Activated naive CD4-positive, alpha-beta T cell treated with anti-CD3 and anti-CD28 coated beads for 36 hours (primary cell): ENCODE data around the gene BBC3. TPM values are rescaled to one million over a fixed set of nuclear protein-coding genes. Genes with fewer than 3 reads are reported as not detected.

Experiments
- CTCF ChIA-PET: fragments of 350-600 bp; sonication (Branson Sonifier 250); formaldehyde crosslinking; loops from one replicate; lab custom pipeline; 2021; ENCODE audit warnings: antibody characterized with exemption; lab: Charles Lee
- DNase-seq: peaks from one replicate; pipeline ENCODE4 v3.0.0-alpha.2; 2020
- H3K27ac Mint-ChIP-seq: one replicate; pipeline ENCODE4 v1.8.0; 2021; ENCODE audit warnings: mild to moderate bottlenecking, mixed read lengths
- H3K27me3 Mint-ChIP-seq: one replicate; pipeline ENCODE4 v1.8.0; 2021; ENCODE audit warnings: low read depth, mixed read lengths
- H3K36me3 Mint-ChIP-seq: one replicate; pipeline ENCODE4 v1.8.0; 2021; ENCODE audit warnings: low read depth, mixed read lengths
- H3K4me1 Mint-ChIP-seq: one replicate; pipeline ENCODE4 v1.8.0; 2021; ENCODE audit warnings: low read depth, mixed read lengths
- H3K4me3 Mint-ChIP-seq: one replicate; pipeline ENCODE4 v1.8.0; 2021; ENCODE audit warnings: mild to moderate bottlenecking, moderate library complexity, mixed read lengths
- H3K9me3 Mint-ChIP-seq: one replicate; pipeline ENCODE4 v1.8.0; 2021; ENCODE audit warnings: mixed read lengths
- intact Hi-C: fragments of 100-400 bp; cut with micrococcal nuclease; formaldehyde crosslinking; loops from one replicate; pipeline ENCODE4 v1.15.1; 2023
- total RNA-seq, 2 experiments: library from RNA; stranded (reverse); gene quantifications; one replicate each; pipeline ENCODE4 v1.2.3, GENCODE V29; 2021

BBC3 gene
- total RNA-seq, 2 experiments from 2014 or later: 55.9 to 59.5 TPM

DNA sequence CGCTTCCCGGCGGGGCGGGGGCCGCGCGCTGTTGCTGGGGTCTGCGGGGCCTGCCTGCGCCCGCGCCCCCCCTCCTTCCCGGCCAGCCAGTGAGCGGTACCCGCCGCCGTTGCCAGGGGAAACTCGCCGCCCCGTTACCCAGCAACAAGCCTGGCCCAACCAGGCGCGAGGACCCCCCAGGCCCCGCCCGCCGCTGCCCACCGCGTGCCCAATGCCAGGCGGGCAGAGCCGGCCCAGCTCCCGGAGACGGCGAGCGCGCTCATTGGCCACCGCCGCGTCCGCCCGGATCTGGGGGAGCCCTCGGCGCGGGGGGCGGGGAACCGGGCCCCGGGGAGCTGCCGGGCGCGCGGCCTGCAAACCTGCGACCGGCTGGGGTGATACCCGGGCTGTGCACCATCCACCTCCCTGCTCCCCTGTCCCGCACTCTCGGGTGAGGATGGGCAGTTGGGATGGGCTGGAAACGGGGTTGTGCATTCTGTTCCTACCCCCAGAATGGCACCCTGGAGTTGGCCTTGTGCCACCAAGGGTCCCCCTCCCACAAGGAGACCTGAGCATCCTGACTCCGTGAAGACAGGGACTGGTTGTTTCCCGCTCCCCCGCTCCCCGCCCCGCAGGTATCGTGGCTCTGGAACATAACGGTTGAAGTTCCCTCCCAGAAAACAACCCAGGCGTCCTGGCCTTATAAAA is 8.8 kb upstream of the BBC3 start:
- no peaks in the 10 kb centered on the region for H3K9me3 Mint-ChIP-seq
- no peaks in the 10 kb centered on the region for H3K27me3 Mint-ChIP-seq
- CTCF ChIA-PET: interaction anchor here (0.6 to 1.7 kb wide), 3 partner anchors 28 to 90 kb away, joined by 3 to 6 read pairs (median 4); no protein-coding TSS in a partner anchor
- peaks cover 29% of the 10 kb centered on the region for H3K4me1 Mint-ChIP-seq
- peaks cover 4% of the 10 kb centered on the region for H3K36me3 Mint-ChIP-seq
- peak overlapping the region; percentile 26 for H3K4me3 Mint-ChIP-seq
- intact Hi-C loops: no loop called here
- DNase-seq: peak; percentile 59
- no peak overlapping the region for H3K27ac Mint-ChIP-seq

DNA sequence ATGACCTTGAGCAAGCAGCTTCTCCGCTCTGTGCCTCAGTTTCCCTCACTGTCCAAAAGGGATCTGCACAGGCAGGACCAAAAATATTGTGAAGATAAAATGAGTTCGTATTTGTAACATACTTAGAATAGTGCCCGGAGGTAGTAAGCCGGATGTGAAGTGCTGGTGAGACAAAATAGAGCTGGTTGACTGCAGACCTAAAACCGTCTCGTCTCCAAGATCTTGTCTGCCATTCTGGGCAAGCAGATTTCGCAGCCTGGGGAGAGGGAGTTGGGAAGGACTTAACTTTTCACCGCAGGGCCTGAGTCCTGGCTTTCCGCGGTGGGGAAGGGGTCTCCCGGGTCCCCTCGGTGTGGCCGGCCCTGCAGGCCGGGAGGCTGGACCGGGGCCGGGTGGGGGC is 8.2 kb upstream of the BBC3 start:
- CTCF ChIA-PET: interaction anchor here (0.6 to 1.0 kb wide), 3 partner anchors 27 to 110 kb away, joined by 3 to 4 read pairs (median 4); partner anchors contain the start of gene DHX34
- Mint-ChIP-seq H3K9me3 (no peaks in the 10 kb centered on the region), H3K27me3 (no peaks in the 10 kb centered on the region), H3K4me3 (peak overlapping the region; percentile 33), H3K27ac (no peak overlapping the region), H3K4me1 (peaks cover 25% of the 10 kb centered on the region), H3K36me3 (peaks cover 4% of the 10 kb centered on the region)
- intact Hi-C loops: no loop called here
- DNase-seq: no peak

DNA sequence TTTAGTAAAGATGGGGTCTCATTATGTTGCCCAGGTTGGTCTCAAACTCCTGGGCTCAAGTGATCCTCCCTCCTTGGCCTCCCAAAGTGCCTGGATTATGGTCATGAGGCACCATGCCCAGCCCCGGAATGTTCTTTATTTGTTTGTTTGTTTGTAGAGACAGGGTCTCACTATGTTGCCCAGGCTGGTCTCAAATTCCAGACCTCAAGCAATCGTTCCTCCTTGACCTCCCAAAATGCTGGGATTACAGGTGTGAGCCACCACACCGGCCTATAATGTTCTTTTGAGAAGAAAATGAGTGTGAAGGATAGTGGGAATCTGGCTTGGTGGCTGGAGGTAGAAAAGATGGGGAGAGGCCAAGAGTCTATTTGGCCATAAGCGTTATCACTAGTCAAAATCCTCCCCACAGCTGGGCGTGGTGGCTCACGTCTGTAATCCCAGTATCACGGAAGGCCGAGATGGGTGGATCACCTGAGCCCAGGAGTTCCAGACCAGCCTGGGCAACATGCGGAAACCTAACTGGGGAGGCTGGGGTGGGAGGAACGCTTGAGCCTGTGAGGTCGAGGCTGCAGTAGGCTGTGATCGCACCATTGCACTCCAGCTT is 5.2 kb upstream of the BBC3 start:
- intact Hi-C loops: no loop called here
- Mint-ChIP-seq H3K4me3 (no peak overlapping the region), H3K27ac (peak overlapping the region; percentile 30), H3K4me1 (peaks cover 33% of the 10 kb centered on the region), H3K27me3 (no peaks in the 10 kb centered on the region), H3K9me3 (no peaks in the 10 kb centered on the region), H3K36me3 (peaks cover 6% of the 10 kb centered on the region)
- CTCF ChIA-PET: interaction anchor here (0.9 to 1.0 kb wide), 2 partner anchors 8 to 49 kb away, joined by 3 to 4 read pairs; no protein-coding TSS in a partner anchor
- no peak for DNase-seq

DNA sequence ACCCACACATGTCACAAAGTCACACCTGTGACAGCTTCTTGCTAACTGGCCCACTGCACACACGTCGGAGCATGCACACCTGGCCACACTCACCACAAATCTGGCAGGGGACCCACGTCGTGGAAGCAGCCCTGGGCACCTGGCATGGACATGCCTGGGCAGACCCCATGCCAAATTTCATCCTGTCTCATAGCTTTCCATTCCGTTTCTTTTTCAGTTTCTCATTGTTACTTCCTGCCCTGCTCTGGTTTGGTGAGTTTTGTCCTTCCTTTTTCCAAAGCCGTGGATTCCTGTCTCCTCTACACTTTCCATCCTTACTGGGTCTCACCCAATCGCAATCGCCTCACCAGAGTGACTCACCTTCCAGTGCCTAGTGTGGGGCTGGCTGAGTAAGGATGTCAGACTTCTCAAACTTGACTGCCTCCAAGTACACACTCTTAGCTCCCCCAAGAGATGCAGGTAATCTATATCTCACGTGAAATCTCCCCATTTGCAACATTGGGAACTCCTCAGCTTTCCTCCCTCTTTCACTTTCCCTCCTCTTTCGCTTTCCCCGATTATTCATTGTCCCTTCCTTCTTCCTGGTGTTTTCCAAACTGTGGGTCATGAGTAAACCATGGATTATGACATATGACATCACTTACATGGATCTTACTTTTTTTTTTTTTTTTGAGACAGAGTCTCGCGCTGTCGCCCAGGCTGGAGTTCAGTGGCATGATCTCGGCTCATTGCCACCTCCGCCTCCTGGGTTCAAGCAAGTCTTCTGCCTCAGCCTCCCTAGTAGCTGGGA is 1.6 kb upstream of the BBC3 start:
- intact Hi-C loops: loop anchor here (1.0 kb wide), 2 partner anchors 9 to 24 kb away; partner anchors contain the start of gene CCDC9
- H3K9me3 Mint-ChIP-seq: no peaks in the 10 kb centered on the region
- peaks cover 18% of the 10 kb centered on the region for H3K4me1 Mint-ChIP-seq
- CTCF ChIA-PET: interaction anchor here (1.2 to 2.3 kb wide), 4 partner anchors 12 to 74 kb away, joined by 3 to 17 read pairs (median 10); no protein-coding TSS in a partner anchor
- peak overlapping the region; percentile 77 for H3K4me3 Mint-ChIP-seq
- H3K27ac Mint-ChIP-seq: peak overlapping the region; percentile 87
- H3K27me3 Mint-ChIP-seq: no peaks in the 10 kb centered on the region
- peak; percentile 82 for DNase-seq
- H3K36me3 Mint-ChIP-seq: peaks cover 6% of the 10 kb centered on the region

DNA sequence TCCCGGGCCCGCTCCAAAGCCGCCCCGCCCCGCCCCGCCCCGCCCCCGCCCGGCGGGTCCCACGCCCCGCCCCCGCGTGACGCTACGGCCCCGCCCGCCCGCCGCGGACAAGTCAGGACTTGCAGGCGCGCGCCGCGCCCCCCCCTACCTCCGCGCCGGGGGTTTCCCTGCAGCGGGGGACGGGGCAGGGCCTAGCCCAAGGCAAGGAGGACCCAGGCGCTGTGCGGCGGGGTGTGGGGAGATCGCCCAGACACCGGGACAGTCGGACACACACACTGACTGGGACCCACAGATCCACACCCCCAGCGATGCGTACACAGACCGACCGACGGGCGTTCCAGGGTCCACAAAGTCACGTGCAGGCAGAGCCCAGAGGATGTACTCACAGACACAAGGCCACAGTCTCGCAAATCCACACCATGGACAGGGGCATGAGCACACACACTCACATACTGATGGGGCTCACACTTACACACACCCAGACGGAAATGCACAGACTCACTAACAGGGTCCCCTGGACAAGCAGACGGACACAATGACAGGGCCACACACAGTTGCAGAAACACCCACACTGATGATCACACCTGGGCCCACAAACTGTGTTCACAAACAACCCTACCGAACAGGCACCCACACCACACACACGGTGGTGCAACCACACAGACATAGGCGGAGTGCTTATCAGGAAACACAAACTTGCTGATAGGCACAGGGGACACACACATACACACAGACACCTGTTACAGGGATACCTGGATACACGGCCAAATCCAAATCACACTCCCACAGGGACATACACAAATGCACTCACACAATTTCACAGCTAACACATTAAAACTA is 436 bp upstream of the BBC3 start:
- peak; percentile 95 for DNase-seq
- H3K36me3 Mint-ChIP-seq: peaks cover 11% of the 10 kb centered on the region
- intact Hi-C loops: loop anchor here (1.0 kb wide), 3 partner anchors 10 to 45 kb away; partner anchors contain the start of gene CCDC9
- H3K9me3 Mint-ChIP-seq: no peaks in the 10 kb centered on the region
- H3K4me1 Mint-ChIP-seq: peaks cover 22% of the 10 kb centered on the region
- H3K27ac Mint-ChIP-seq: peak overlapping the region; percentile 87
- H3K27me3 Mint-ChIP-seq: no peaks in the 10 kb centered on the region
- peak overlapping the region; percentile 77 for H3K4me3 Mint-ChIP-seq
- CTCF ChIA-PET: interaction anchor here (1.2 to 2.3 kb wide), 4 partner anchors 13 to 73 kb away, joined by 3 to 17 read pairs (median 10); no protein-coding TSS in a partner anchor

DNA sequence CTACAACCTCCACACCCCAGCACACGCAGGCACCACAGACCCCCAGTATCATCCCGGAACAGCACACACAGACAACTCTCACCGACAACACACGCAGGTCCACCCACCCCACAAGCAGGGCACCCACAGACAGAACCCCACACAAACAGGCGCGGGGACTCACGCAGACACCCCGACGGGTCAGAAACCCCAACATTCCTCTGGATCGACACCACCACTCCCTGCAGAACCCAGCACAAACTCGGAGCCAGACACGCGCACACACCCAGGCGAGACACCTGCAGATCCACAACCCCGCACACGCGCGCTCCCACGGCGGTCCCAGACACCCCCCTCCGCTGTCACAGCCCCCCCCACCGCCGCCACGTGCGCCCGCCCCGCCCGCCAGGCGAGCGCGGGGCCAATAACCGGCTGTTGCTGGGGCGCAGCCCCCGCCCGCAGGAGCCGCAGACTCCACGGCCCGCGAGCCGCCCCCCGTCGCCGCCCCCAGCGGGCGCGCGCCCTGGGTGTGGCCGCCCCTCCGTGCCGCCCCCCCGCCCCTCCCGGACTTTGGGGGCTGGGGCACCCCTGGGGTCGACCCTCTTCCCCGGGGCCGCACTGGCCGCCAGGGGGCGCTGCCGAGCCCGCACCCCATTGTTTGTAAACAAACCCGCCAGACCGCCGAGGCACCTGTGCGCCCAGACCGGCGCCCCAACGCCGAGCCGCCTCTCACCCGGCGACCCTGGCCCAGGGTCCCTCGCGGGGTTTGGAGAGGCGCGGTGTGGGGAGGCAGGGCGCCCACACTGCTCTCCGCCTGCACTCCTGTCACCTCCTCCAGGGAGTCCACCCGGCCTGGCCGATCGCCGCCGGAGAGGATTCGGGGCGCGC is 712 bp downstream of the BBC3 start:
- CTCF ChIA-PET: interaction anchor here (1.5 kb wide), 1 partner anchor 14 kb away, joined by 9 read pairs; no protein-coding TSS in a partner anchor
- intact Hi-C loops: no loop called here
- Mint-ChIP-seq H3K4me1 (peaks cover 27% of the 10 kb centered on the region), H3K36me3 (peaks cover 16% of the 10 kb centered on the region), H3K4me3 (peak overlapping the region; percentile 54), H3K27me3 (no peaks in the 10 kb centered on the region), H3K9me3 (no peaks in the 10 kb centered on the region), H3K27ac (no peak overlapping the region)
- peak; percentile 81 for DNase-seq

DNA sequence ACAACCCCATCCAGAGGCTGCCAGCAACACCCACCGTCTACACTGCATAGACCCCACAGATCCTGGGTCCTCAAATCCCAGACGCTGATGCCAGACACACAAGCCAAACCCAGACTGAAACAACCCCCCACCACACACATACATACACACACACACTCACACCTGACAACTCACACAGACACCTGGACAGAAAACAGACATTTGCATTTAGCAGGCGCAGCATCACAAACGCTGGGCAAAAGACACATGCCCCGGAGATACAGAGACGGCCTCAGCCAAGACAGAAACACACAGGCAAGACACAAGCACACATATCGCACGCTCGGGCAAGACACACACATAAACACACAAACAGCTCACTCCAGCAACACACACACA is 1.3 kb downstream of the BBC3 start:
- Mint-ChIP-seq H3K9me3 (no peaks in the 10 kb centered on the region), H3K27ac (no peak overlapping the region), H3K36me3 (peaks cover 17% of the 10 kb centered on the region), H3K4me3 (no peak overlapping the region), H3K4me1 (peaks cover 27% of the 10 kb centered on the region), H3K27me3 (no peaks in the 10 kb centered on the region)
- CTCF ChIA-PET: interaction anchor here (1.5 kb wide), 1 partner anchor 15 kb away, joined by 9 read pairs; no protein-coding TSS in a partner anchor
- intact Hi-C loops: loop anchor here (1.0 to 10.0 kb wide), 3 partner anchors 80 to 515 kb away; partner anchors contain the start of genes PRKD2 and SAE1
- DNase-seq: no peak

DNA sequence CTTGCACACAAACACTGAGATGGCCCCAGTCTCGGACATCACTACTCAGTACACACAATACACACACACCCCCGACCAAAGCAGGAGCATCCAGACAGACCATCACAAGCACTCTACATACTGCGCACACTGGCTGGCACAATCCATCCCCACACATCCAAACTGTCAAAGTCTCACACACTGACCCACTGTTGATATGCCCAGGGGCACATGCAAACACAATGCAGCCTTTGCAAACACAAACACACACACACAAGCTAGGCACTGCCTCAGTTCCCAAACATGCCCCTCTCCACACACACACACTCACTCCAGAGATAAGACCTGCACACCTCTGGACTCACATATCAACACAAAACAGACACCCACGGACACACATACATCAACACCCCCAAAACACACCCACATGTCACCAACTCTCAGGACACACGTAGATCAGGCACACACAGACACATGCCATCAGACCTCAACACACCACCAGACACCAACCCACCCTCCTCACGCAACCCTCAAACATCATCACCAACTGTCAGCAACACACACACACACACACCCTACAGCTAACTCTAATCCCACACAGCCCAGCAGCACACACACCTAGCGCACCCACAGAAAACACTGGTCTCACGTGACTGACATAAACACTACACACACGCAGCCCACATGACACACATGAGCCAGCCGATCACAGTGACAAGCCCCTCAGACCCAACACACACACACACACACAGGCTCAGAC is 1.9 kb downstream of the BBC3 start:
- Mint-ChIP-seq H3K4me3 (no peak overlapping the region), H3K9me3 (no peaks in the 10 kb centered on the region), H3K4me1 (peaks cover 27% of the 10 kb centered on the region), H3K27me3 (no peaks in the 10 kb centered on the region), H3K27ac (no peak overlapping the region), H3K36me3 (peaks cover 17% of the 10 kb centered on the region)
- intact Hi-C loops: loop anchor here (1.0 to 10.0 kb wide), 3 partner anchors 80 to 514 kb away; partner anchors contain the start of genes PRKD2 and SAE1
- peak; percentile 44 for DNase-seq
- CTCF ChIA-PET: interaction anchor here (1.5 kb wide), 1 partner anchor 15 kb away, joined by 9 read pairs; no protein-coding TSS in a partner anchor

DNA sequence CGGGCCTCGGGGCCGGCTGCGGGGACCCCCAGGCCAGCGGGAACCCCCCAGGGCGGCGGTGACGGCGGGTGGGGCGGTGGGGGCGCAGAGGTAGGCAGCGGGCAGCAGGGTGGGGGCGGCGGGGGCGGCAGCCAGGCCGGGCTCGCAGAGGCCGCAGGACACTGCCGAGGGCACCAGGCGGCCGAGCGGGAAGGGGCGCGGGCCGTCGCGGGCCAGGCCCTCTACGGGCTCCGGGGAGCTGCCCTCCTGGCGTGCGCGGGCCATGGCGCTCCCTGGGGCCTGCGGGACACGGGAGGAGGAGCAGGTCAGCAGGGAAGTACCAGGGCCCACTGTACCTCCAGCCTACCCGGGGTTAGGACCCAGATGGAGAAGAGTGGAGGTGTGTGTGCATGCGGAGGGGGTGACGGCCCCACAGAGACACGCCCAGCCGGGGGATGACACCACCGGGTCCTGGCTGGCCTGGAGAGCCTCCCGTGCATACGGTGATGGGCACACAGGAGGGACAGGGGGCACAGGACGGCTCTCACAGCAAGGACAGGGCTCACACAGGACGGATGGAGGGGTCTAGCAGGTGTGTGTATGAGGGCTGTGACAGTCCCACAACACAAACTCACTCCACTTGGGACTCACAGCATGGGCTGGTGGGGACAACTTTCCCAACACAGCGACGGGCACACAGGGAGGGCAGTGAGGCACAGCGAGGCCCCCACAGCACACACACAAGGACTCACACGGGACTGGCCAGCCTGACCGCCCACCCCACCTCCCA is 2.6 kb downstream of the BBC3 start:
- DNase-seq: peak; percentile 72
- Mint-ChIP-seq H3K4me1 (peaks cover 27% of the 10 kb centered on the region), H3K4me3 (peak overlapping the region; percentile 83), H3K27ac (no peak overlapping the region), H3K27me3 (no peaks in the 10 kb centered on the region), H3K9me3 (no peaks in the 10 kb centered on the region), H3K36me3 (peaks cover 17% of the 10 kb centered on the region)
- CTCF ChIA-PET: interaction anchor here (1.1 kb wide), 1 partner anchor 18 kb away, joined by 4 read pairs; no protein-coding TSS in a partner anchor
- intact Hi-C loops: loop anchor here (5.0 to 10.0 kb wide), 2 partner anchors 96 to 514 kb away; partner anchors contain the start of genes PRKD2 and SAE1
